SK-N-SH (cell line): ENCODE data around the gene LDB1.

Experiments
- CHD2 ChIP-seq: fragments of 150-350 bp; IDR thresholded peaks from 2 replicates; pipeline ENCODE4 v1.6.1; 2018; ENCODE audit warnings: low read length; ENCODE audit not compliant: partially characterized antibody
- GABPA ChIP-seq: IDR thresholded peaks from 2 replicates; pipeline ENCODE4 v1.4.0; 2012; ENCODE audit warnings: low read depth, mild to moderate bottlenecking
- JUND ChIP-seq: IDR thresholded peaks from 2 replicates; pipeline ENCODE4 v1.4.0; 2012
- NRF1 ChIP-seq: IDR thresholded peaks from 2 replicates; pipeline ENCODE4 v1.6.1; 2012; ENCODE audit warnings: low read depth, mild to moderate bottlenecking, low read length
- POLR2AphosphoS5 ChIP-seq: IDR thresholded peaks from 2 replicates; pipeline ENCODE4 v1.6.1; 2012; ENCODE audit warnings: low read depth, low read length
- RAD21 ChIP-seq: IDR thresholded peaks from 2 replicates; pipeline ENCODE4 v1.6.1; 2012; ENCODE audit warnings: mild to moderate bottlenecking, low read length
- SMC3 ChIP-seq: IDR thresholded peaks from 2 replicates; pipeline ENCODE4 v1.6.1; 2012; ENCODE audit warnings: low read depth, low read length, improper control_type of control experiment
- TAF1 ChIP-seq: IDR thresholded peaks from 2 replicates; pipeline ENCODE4 v1.6.1; 2012; ENCODE audit warnings: low read depth, mild to moderate bottlenecking, low read length, moderate library complexity, borderline replicate concordance
- TF ChIP-seq, protein P1 (sequence below): fragments of 150-350 bp; IDR thresholded peaks from 2 replicates; pipeline ENCODE4 v1.6.1; 2016; ENCODE audit warnings: mild to moderate bottlenecking, low read depth, low read length
- TF ChIP-seq, protein P2 (sequence below): IDR thresholded peaks from 2 replicates; pipeline ENCODE4 v1.4.0; 2012; ENCODE audit warnings: low read depth
- TF ChIP-seq, protein P3 (sequence below): fragments of 200-600 bp; sonication (generic); IDR thresholded peaks from 2 replicates; pipeline ENCODE4 v1.6.1; 2017; ENCODE audit warnings: antibody characterized with exemption, mild to moderate bottlenecking, moderate library complexity
- TF ChIP-seq, protein P4 (sequence below): IDR thresholded peaks from 2 replicates; pipeline ENCODE4 v1.6.1; 2012; ENCODE audit warnings: mild to moderate bottlenecking, low read depth, low read length, moderate library complexity

DNA sequence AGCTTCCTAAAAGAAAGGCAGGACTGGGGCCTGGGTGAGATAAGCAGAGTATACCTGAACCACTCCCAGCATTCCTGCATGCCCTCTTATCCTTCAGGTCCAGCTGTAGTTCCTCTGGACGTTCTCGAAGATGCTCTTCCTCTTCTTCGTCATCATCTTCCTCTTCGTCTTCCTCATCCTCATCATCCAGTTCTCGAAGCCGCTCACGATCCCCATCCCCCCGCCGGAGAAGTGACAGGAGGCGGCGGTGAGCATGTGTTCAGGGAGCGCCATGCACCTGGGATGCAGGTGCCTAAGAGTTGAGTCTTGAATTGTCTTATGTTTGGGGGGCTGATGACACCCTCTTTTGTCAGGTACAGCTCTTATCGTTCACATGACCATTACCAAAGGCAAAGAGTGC lies 28.1 kb upstream of the LDB1 start:
- TF ChIP-seq SMC3 (no peak), JUND (no peak), GABPA (no peak), RAD21 (no peak), TAF1 (no peak), POLR2AphosphoS5 (no peak), NRF1 (no peak), CHD2 (no peak)
- TF ChIP-seq, protein P1, sequence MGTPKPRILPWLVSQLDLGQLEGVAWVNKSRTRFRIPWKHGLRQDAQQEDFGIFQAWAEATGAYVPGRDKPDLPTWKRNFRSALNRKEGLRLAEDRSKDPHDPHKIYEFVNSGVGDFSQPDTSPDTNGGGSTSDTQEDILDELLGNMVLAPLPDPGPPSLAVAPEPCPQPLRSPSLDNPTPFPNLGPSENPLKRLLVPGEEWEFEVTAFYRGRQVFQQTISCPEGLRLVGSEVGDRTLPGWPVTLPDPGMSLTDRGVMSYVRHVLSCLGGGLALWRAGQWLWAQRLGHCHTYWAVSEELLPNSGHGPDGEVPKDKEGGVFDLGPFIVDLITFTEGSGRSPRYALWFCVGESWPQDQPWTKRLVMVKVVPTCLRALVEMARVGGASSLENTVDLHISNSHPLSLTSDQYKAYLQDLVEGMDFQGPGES: no peak
- TF ChIP-seq, protein P2, sequence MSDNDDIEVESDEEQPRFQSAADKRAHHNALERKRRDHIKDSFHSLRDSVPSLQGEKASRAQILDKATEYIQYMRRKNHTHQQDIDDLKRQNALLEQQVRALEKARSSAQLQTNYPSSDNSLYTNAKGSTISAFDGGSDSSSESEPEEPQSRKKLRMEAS: no peak
- TF ChIP-seq, protein P3, sequence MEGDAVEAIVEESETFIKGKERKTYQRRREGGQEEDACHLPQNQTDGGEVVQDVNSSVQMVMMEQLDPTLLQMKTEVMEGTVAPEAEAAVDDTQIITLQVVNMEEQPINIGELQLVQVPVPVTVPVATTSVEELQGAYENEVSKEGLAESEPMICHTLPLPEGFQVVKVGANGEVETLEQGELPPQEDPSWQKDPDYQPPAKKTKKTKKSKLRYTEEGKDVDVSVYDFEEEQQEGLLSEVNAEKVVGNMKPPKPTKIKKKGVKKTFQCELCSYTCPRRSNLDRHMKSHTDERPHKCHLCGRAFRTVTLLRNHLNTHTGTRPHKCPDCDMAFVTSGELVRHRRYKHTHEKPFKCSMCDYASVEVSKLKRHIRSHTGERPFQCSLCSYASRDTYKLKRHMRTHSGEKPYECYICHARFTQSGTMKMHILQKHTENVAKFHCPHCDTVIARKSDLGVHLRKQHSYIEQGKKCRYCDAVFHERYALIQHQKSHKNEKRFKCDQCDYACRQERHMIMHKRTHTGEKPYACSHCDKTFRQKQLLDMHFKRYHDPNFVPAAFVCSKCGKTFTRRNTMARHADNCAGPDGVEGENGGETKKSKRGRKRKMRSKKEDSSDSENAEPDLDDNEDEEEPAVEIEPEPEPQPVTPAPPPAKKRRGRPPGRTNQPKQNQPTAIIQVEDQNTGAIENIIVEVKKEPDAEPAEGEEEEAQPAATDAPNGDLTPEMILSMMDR: no peak
- TF ChIP-seq, protein P4, sequence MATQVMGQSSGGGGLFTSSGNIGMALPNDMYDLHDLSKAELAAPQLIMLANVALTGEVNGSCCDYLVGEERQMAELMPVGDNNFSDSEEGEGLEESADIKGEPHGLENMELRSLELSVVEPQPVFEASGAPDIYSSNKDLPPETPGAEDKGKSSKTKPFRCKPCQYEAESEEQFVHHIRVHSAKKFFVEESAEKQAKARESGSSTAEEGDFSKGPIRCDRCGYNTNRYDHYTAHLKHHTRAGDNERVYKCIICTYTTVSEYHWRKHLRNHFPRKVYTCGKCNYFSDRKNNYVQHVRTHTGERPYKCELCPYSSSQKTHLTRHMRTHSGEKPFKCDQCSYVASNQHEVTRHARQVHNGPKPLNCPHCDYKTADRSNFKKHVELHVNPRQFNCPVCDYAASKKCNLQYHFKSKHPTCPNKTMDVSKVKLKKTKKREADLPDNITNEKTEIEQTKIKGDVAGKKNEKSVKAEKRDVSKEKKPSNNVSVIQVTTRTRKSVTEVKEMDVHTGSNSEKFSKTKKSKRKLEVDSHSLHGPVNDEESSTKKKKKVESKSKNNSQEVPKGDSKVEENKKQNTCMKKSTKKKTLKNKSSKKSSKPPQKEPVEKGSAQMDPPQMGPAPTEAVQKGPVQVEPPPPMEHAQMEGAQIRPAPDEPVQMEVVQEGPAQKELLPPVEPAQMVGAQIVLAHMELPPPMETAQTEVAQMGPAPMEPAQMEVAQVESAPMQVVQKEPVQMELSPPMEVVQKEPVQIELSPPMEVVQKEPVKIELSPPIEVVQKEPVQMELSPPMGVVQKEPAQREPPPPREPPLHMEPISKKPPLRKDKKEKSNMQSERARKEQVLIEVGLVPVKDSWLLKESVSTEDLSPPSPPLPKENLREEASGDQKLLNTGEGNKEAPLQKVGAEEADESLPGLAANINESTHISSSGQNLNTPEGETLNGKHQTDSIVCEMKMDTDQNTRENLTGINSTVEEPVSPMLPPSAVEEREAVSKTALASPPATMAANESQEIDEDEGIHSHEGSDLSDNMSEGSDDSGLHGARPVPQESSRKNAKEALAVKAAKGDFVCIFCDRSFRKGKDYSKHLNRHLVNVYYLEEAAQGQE: no peak
